Epithelial cell of proximal tubule (primary cell): Measurements from ENCODE around the gene ZNF701. TPM values are rescaled to one million over a fixed set of nuclear protein-coding genes. Genes with fewer than 3 reads are reported as not detected.
"Not testable (repeated sequence)": the region's sequence is repeated elsewhere in the genome, so short reads cannot be mapped to it uniquely, and the experiment has no call there.

Experiments
- DNase-seq: peaks from one replicate; pipeline ENCODE4 v3.0.0-alpha.2; 2011; ENCODE audit warnings: low read depth
- H3K4me3 ChIP-seq: 2 replicates; pipeline ENCODE4 v1.5.1; 2011; ENCODE audit warnings: low read depth, mild to moderate bottlenecking, low read length
- CTCF ChIP-seq: conservative IDR thresholded peaks from 2 replicates; pipeline ENCODE4 v1.5.1; 2012; ENCODE audit warnings: low read depth, mild to moderate bottlenecking, low read length
- total RNA-seq: library from RNA; depleted of rRNA; stranded (reverse); fragments of >200 nt; gene quantifications from 2 replicates; pipeline ENCODE4 v1.2.3, GENCODE V29; 2015

The ZNF701 gene
- total RNA-seq, 1 donor from 2014 or later = 7.6 TPM

GRCh38 chr19:52584736-52585440 is 14.8 kb downstream of the ZNF701 start:
- DNase-seq = no peak
- no peak for TF ChIP-seq CTCF
- no peak overlapping the region for H3K4me3 ChIP-seq

GRCh38 chr19:52585604-52586003 is 15.5 kb downstream of the ZNF701 start:
- no peak for TF ChIP-seq CTCF
- no peak overlapping the region for H3K4me3 ChIP-seq

GRCh38 chr19:52590728-52591127 is 20.6 kb downstream of the ZNF701 start:
- TF ChIP-seq CTCF = no peak
- no peak for DNase-seq
- H3K4me3 ChIP-seq = no peak overlapping the region

More at GRCh38 chr19:52585604-52586003, 15.5 kb downstream of the ZNF701 start:
- no peak for DNase-seq

- DNase-seq = no peak
- no peak for TF ChIP-seq CTCF
- H3K4me3 ChIP-seq = no peak overlapping the region
These were observed 22.2 kb downstream of the ZNF701 start for GRCh38 chr19:52592301-52592700.

- H3K4me3 ChIP-seq, DNase-seq: not testable (repeated sequence)
These were observed 23.4 kb downstream of the ZNF701 start for GRCh38 chr19:52593441-52593840.

GRCh38 chr19:52599241-52599640 is 29.2 kb downstream of the ZNF701 start:
- no peak overlapping the region for H3K4me3 ChIP-seq
- TF ChIP-seq CTCF = no peak
- no peak for DNase-seq

GRCh38 chr19:52600639-52601024 is 30.5 kb downstream of the ZNF701 start:
- no peak for TF ChIP-seq CTCF
- no peak for DNase-seq
- peak overlapping the region; percentile 56 for H3K4me3 ChIP-seq
